Dedifferentiated amniotic fluid mesenchymal stem cell (primary cell): Measurements from ENCODE around the gene NFATC1.

ENCODE experiments used
- DNase-seq: peaks from one replicate; pipeline ENCODE4 v3.0.0-alpha.2; 2016; ENCODE audit errors: extremely low spot score

The NFATC1 gene

DNA sequence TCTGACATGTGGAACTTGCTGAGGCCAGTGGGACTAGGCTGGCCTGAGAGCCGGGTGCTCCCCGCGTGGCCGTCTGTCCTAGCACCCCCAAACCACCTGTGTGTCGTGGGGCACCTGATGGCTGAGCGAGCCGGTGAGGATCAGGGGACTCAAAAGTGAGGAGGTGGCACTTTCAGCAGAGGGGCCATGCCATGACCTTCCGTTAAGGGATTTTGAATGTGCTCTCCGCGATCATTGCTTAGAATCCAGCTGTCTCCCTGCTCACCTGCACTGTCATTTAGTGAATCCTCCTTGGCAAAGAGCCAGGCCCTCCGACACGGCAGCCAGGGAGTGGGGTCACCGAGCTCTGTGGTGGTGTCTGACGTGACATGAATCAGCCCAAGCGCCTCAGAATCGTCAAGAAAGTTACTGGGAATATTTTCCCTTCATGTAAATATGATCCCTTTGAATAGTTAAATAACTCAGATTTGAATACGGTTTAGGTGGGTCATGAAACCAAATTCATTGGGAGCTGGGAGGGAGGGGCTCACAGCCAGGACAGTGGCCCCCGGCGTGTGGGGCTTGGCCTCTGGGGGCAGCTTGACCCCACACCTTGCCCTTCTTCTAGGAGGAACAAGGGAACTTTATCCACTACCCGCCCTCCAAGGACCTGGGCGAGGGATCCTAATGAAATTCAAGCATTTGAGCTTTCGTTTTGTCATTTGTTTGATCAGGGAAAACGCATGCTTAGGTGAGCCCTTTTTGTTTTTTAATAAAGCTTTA, 9.5 kb downstream of the NFATC1 start:
- DNase-seq = no peak

DNA sequence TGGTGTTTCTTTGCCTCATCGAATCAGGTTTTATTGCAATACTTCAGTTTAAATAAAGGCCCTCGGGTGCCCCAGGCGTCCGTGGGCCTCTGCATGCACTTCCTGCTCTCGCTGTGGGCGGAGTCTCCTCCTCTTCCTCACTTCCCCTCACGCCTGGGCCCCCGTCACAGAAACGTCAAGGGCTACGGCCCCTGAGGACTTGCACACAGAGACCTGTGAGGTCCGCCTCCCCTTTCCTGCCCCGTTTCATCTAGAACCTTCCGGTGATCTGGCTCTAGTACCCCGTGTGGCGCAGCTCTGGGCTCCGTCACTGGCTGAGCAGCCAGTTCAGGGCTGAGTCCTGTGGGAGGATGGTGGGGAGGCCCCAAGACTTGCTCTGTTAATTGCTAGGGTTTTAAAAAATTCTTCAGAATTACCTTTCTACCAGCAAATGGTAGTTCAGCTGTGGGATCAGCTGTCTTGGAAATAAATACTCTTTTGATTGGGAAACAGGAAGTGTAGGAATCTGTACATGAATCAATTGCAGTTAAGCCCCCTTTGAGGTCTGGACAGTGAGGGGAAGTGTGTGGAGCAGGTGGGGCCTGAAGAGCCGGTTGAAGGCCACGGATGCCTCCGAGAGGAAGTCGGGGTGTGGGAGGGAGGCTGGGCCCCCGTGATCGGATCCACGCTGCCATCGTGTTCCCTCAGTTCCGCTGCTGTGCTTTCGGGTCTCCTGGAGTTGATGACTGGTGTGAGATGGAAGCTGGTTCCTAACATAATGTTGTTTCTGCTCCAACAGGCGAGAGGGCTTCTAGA, 10.2 kb downstream of the NFATC1 start:
- DNase-seq = no peak

DNA sequence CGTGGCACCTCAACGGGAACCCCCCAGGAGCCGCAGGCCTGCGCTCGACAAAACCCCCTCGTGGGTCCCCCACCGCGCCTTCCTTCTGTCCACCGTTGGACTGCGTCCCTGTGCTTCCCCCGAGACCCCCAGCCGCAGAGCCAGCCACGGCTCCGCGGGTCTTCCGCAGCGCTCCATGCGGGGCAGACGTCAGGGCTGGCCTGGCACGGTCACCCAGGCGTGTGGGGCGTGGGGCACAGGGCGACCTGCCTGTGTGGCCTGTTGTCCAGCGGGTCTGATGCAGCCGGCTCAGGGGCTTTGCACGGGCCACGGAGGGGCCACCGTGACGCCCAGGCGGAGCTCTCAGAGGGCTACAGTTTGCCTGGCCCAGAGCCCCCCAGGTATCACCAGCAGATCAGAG, 11.0 kb downstream of the NFATC1 start:
- no peak for DNase-seq

DNA sequence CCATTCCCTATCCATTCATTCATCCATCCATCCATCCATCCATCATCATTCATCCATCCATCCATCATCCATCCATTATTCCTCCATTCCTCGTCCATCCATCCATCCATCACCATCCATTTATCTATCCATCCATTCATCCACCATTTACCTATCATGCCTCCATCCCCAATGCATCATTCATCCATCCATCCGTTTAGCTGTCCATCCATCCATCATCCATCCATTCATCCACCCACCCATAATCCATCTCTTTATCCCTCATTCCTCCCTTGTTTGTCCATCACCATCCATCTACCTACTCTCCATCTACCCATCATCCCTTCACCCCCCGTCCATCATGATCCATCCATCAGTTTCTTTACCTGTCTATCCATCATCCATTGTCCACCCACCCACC, 13.6 kb downstream of the NFATC1 start:
- no peak for DNase-seq

DNA sequence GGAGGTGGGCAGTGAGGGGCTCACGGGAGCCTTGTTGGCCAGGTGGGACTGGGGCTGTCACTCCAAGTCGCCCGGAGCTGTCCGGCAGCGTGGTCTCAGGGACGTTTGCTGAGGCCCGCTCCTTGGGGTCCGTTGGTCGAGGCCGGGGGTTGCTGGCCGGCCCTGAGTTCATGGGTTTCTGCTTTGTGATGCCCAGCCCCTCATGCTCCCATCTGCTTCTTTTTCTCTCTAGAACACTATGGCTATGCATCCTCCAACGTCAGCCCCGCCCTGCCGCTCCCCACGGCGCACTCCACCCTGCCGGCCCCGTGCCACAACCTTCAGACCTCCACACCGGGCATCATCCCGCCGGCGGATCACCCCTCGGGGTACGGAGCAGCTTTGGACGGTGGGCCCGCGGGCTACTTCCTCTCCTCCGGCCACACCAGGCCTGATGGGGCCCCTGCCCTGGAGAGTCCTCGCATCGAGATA, 14.5 kb downstream of the NFATC1 start:
- DNase-seq = no peak

DNA sequence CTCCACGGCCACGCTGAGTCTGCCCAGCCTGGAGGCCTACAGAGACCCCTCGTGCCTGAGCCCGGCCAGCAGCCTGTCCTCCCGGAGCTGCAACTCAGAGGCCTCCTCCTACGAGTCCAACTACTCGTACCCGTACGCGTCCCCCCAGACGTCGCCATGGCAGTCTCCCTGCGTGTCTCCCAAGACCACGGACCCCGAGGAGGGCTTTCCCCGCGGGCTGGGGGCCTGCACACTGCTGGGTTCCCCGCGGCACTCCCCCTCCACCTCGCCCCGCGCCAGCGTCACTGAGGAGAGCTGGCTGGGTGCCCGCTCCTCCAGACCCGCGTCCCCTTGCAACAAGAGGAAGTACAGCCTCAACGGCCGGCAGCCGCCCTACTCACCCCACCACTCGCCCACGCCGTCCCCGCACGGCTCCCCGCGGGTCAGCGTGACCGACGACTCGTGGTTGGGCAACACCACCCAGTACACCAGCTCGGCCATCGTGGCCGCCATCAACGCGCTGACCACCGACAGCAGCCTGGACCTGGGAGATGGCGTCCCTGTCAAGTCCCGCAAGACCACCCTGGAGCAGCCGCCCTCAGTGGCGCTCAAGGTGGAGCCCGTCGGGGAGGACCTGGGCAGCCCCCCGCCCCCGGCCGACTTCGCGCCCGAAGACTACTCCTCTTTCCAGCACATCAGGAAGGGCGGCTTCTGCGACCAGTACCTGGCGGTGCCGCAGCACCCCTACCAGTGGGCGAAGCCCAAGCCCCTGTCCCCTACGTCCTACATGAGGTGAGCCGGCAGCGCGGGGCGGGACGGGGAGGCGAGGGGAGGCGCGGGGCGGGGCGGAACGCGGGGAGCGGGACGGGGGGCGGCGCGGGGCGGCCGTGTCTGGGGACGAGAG, 15.2 kb downstream of the NFATC1 start:
- no peak for DNase-seq

DNA sequence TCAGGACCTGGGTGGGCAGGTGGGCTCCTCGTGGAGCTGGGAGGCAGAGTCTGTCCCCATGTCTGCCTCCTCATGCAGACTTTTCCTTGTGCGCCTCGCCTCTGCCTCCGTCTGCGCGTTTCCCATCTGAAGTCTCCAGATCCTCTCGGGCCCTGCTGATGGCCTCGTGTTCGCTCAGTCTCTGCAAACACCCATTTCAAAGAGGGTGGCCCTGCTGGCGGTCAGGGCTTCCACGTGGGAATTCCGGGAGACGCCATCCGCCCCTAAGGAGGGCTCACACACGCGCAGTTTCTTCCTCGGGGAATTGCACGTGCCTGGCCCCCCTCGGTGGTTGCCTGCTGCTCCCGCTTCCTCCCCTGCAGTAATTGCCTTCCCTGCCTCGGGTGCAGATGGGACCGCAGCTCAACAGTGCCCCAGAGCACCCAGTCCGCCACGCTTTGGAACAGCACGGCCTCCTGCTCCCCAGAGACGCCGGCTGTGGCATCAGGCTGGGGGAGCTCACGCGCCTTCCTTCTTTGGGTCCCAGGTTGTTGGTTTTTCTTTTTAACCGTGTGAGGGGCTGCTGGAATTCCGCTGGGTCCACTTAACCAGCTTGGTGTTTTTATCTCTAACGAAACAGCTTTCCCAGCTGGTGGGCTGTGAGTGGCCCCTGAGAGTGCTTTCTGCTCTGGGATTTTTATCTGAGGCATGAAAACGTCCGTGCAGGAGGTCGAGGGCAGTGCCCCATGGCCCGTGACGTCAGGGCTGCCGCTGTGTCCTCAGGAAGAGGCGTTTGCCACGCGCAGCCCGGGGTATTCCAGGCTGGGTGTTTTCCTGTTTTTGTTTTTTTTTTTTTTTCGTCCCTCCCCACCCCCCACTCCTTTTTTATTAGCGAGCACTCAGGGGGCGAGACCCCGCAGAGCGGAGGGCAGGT, 16.1 kb downstream of the NFATC1 start:
- DNase-seq = no peak

DNA sequence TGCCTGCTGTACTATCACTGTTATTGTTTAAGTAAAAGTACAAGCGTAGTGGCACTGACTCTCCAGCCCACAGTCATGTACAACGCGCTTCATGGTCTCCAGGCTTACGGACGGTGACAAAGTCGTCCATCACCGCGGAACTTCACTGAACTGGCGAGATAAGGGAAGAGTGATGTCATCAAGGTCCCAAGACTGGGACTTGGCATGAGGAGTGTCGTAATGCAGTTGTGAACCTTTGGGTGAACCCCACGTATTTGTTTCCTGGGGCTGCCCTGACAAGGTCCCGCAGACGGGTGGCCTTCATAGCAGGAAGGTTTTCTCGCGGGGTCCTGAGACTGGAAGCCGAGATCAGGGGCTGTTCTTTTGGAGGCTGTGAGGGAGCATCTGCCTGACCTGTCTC, 17.3 kb downstream of the NFATC1 start:
- no peak for DNase-seq

DNA sequence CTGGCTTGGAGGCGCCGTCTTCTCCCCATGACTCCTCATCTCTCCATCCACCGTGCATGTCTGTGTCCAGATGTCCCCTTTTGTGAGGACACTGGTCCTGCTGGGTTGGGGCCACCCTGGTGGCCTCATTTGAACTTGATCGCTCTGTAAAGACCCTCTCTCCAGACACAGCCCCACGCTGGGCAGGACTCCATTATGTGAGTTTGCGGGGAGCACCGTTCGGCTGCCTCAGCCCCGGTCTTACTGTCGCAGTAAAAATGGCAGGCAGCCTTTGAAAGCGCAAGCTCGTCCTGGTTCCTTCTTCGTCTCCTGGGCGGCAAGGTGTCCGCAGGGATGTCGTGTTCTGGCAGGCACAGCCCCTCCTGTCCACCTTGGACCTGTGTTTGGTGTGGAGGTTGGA, 17.7 kb downstream of the NFATC1 start:
- DNase-seq = no peak

DNA sequence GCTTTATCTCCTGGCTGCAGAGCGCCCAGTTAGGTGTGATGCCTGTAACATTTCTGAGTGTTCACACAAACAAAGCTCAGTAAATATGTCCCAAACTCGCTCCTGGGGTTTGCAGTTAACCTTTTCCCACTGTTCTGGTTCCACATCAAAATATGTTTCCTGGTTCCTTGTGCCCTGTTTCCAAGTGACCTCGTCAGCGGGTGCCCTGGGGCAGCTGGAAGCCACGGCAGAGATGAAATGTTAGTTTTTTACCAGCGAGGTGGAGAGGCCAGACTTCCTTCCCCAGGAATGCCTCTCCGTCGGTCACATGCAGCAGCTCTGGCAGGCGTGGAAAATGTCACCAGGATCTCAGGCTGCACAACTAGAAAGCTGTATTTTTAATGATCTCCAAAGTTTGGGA, 18.2 kb downstream of the NFATC1 start:
- no peak for DNase-seq

DNA sequence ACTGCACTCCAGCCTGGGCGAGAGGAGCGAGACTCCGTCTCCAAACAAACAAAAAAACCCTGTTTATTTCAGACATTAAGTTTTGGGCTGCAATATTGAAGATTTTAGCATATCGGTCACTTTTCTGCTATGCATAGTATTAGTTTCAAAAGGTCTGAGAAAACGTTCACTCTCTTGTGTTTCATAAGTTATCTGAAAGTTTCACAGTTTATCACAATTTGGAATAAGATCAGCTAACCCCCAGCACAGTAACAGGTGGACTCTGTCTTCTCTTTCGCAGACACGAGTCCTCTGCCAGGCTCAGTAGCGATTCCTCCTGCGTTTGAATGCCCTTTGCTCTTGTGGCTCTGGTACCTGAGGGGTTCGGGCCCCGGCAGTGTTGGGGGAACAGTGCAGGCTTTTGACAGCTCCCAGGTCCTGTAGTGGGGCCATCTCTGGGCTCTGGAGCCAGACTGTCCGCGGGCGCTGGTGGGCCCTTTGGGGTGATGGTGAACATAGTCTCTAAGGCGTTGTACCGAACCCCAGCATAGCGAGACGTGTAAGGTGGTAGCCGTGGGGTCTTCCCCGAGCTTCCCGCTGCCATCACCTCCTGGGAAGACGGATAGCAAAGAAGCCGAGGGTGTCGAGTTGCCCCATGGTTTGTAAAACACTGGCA, 20.4 kb downstream of the NFATC1 start:
- DNase-seq = no peak

DNA sequence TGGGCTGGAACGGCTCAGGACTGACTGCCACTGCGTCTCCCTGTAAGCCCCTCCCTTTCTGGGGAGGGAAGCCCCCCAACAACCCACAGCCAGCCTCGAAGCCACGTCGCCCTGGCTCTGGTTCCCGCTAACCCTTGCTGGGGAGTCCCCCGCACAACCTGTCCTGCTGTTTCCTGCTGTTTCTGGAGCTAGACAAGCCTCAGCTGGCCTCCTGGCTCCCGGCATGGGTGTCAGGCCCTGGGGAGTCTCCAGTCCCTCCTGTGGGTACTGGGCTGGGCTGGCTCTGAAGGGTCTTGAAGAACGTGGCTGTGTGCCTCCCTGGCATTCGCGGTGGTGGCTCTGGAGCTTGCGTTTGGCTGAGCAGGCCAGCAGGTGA, 20.9 kb downstream of the NFATC1 start:
- no peak for DNase-seq

DNA sequence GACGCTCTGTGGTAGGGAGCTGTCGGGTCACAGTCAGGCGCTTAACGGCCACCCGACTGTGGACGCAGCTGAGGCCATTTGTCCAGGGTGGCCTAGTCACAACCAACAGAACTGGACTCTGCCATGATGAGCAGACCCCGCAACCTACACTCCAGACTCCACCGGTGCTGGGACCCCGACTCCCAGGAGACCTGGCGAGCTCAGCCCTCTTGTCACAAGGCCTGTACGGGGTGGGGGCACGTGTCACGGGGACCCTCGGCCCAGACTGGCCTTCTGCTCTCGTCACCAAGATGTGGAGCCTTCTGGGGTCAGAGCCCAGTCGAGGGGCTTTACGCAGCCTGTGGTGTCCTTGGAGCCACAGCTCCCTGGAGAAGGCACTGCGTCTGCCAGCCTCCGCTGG, 22.5 kb downstream of the NFATC1 start:
- no peak for DNase-seq

DNA sequence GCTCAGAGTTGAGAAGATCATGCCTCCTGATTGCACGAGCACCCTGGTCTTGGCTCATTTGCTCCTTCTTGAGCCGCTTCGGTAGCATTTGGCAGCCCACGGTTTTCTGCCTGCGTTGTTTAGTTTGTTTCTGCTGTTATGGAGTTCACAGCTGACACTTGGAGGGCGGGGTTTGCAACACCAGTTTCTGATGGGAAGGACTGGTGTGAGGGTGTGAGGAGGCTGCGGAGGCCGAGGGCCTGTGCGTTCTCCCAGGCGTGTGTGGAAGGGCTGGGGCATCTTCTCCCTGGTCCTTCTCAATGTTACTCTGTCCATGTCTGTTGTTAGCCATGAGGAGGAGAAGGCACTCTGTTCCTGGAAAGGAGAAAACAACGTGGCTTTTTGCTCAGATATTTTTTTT, 22.9 kb downstream of the NFATC1 start:
- no peak for DNase-seq

DNA sequence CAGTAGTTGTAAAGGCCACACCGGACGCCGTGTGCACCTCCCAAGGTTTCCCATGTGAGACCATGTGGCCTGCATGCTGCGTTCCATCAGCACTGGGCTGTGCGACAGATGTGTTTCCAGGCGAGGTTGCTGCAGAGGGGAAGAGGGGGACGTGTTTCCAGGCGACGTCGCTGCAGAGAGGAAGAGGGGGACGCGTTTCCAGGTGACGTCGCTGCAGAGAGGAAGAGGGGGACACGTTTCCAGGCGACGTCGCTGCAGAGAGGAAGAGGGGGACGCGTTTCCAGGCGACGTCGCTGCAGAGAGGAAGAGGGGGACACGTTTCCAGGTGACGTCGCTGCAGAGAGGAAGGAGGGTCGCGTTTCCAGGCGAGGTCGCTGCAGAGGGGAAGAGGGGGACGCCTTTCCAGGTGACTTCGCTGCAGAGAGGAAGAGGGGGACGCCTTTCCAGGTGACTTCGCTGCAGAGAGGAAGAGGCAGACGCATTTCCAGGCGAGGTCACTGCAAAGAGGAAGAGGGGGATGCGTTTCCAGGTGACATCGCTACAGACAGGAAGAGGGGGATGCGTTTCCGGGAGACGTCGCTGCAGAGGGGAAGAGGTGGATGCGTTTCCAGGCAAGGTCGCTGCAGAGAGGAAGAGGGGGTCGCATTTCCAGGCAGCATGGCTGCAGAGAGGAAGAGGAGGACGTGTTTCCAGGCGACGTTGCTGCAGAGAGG, 24.5 kb downstream of the NFATC1 start:
- DNase-seq = no peak

DNA sequence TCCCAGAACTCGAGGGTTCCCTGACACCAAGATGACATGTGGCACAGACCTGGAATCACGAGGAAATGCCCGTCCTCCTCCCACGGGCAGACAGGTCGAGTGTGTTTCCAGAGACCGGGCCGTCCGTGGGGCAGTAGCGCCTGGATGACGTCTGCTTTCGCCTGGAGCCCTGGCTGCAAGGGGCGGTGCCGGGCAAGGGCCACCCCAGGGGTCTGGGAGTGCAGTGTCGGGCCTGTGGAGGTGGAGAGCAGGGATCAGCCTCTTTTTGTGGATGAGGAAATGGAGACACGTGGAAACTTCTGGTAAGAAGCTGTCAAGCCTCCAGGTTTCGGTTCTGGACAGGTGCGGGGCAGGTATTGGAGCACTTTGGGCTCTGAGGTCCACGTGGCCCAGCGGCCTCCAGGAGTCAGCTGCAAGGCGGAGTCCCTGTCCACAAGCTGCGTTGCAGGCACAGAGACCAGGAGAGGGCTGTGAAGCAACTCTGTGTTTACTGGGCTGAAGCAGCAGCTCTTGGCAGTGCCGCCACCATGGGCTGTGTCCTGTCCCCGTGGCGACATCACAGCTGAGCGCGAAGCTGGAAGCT, 25.6 kb downstream of the NFATC1 start:
- no peak for DNase-seq

DNA sequence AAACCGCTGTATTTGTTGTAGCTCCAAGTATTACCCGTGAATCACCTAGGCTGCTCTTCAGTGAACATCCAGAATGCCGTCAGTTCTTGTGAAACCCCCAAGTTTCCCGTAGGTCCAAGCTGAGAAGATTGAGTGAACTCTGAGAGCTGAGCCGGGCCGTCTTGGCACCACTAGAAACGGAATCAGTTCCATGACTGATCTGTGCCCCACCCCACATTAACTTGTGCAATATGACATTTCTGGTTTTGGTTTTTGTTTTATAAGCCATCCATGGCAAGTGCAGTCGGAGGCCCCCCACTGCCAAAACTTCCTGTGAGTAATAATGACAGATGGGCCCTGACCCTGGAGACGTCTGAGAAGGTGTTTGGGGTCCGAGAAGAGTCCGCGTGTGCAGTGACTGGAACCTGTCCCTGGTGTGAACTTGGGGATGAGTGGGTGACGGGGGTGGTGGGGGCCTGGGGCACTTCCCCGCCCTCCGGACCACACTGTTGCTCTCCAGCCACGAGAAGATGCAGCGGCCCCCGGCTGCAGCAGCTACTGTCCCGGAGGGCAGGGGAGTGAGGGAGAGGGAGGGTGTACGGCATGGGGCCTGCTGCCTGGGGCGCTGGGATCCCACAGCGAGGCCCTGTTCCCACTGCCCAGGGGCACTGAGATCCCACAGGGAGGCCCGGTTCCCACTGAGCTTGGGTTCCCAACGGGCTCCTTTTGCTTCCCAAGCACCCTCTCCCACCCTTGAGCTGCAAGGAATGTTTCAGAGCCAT, 26.5 kb downstream of the NFATC1 start:
- no peak for DNase-seq

DNA sequence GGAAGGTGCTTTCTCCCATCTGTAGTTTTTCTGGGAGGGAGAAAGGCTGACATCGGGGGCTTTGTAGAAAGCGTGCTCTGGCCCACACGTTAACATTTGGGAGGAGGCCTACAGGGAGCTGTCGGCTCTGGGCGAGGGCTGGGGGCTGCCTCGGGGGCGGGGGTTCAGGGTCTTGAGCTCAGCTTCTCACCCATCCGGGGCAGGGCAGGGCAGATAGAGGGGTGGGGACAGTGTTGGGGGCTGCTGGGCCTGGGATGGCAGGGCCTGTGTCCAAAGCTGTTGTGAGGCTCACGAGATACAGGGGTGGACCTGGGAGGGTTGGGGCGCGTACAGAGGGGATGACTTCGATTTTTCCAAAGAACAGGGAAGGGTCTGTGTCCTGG, 27.0 kb downstream of the NFATC1 start:
- no peak for DNase-seq
